Motor neuron (in vitro differentiated cells): Measurements from ENCODE around the gene PTCRA. TPM values are rescaled to one million over a fixed set of nuclear protein-coding genes. Genes with fewer than 3 reads are reported as not detected.
"Not testable (repeated sequence)": the region's sequence is repeated elsewhere in the genome, so short reads cannot be mapped to it uniquely, and the experiment has no call there.

Experiments used
- ATAC-seq, 8 experiments: fragments of 200-7000 bp; cut with Tn5 transposase; replicated peaks in 6 of 8; 2 replicates each; pipeline ENCODE4 v1.8.0; 2021; ENCODE audit warnings: mild to moderate bottlenecking in 8 of 8, moderate library complexity in 8 of 8
- H3K27ac ChIP-seq, 2 donors: fragments of 250-450 bp; sonication (Bioruptor Pico); 2 replicates each; pipeline ENCODE4 v1.9.0; 2021; ENCODE audit warnings: antibody characterized with exemption in 2 of 2, mild to moderate bottlenecking in 2 of 2, moderate library complexity in 1 of 2
- H3K4me1 ChIP-seq, 2 donors: fragments of 250-450 bp; sonication (Bioruptor Pico); replicated peaks in 1 of 2; 2 replicates each; pipeline ENCODE4 v1.6.1; 2021; ENCODE audit warnings: antibody characterized with exemption in 2 of 2, mild to moderate bottlenecking in 2 of 2, moderate library complexity in 1 of 2
- H3K4me3 ChIP-seq, 5 donors: fragments of 250-450 bp; sonication (Bioruptor Pico); 2 replicates each; pipeline ENCODE4 v1.9.0; 2021; ENCODE audit warnings: antibody characterized with exemption in 5 of 5, mild to moderate bottlenecking in 5 of 5, moderate library complexity in 4 of 5
- WGBS, 10 experiments: fragments of 450-650 bp; shearing (Covaris generic); methylation state at CpG; one replicate each; pipeline ENCODE4 v1.0.0; 2022; 5-methylcytosine and 5-hydroxymethylcytosine counted together
- in situ Hi-C, 9 experiments: fragments of 400-800 bp; cut with MboI; loops; one replicate each; pipeline ENCODE4 v1.15.0; 2021; ENCODE audit warnings: low sequenced_read_pairs in 9 of 9, low pct_unique_long_range_greater_than_20kb in 2 of 9; ENCODE audit not compliant: unreplicated experiment in 9 of 9
- total RNA-seq, 8 experiments: library from RNA; unstranded; fragments of 300-600 nt; gene quantifications; 2 replicates each; pipeline versions ENCODE4 v1.2.3 to v1.2.4, GENCODE V29; 2022

PTCRA gene
- total RNA-seq, 8 experiments from 2014 or later = 0.45 TPM; not detected in 7

GRCh38 chr6:42936398-42936797 lies 20.5 kb downstream of the PTCRA start:
- Histone ChIP-seq H3K4me1 (no peaks in the 10 kb centered on the region), H3K27ac (no peak overlapping the region), H3K4me3 (no peak overlapping the region)
- WGBS, 10 experiments = 82 to 100% (median 93%) methylated on average over 2 to 9 of the region's 11 CpGs; no CpG with 5 or more reads in 1 of the 10 experiments
- in situ Hi-C loops = no loop called here
- no peak for ATAC-seq

DNA sequence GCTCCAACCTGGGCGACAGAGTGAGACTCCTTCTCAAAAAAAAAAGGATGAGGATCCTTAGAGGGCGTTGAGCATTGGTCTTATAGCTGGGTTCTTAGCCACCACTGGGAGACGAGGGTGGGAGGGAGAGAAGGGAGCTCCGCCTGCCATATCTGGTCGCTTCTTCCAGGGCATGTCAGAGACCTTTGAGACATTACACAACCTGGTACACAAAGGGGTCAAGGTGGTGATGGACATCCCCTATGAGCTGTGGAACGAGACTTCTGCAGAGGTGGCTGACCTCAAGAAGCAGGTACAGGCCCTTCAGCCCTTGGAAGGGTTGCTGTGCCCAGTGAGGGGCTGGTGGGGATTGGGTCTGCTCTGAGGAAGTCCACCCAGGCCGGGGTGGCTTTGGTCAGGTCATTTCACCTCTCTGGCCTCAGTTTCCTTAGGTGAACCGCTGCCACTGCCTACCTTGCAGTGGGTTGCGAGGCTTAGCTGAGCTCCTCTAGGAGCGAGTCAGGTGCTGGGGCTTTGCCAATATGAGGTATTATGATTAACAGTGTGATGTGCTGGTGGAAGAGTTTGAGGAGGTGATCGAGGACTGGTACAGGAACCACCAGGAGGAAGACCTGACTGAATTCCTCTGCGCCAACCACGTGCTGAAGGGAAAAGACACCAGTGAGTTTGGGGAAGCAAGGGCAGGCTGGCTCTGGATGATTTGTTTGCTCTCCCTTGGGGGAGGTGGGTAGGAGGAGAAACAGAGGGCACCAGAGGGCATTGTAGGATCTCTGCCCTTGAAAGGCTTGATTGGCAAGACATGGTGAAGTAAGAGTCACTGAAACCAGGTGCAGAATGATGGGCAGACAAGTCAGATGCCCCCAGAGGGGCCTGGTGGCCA lies 21.9 kb downstream of the PTCRA start:
- WGBS, 10 experiments = 92 to 100% (median 100%) methylated on average over 1 to 5 of the region's 13 CpGs; no CpG with 5 or more reads in 4 of the 10 experiments
- H3K4me3 ChIP-seq = no peak overlapping the region
- in situ Hi-C loops = no loop called here
- no peaks in the 10 kb centered on the region for H3K4me1 ChIP-seq
- ATAC-seq = no peak
- H3K27ac ChIP-seq = no peak overlapping the region

DNA sequence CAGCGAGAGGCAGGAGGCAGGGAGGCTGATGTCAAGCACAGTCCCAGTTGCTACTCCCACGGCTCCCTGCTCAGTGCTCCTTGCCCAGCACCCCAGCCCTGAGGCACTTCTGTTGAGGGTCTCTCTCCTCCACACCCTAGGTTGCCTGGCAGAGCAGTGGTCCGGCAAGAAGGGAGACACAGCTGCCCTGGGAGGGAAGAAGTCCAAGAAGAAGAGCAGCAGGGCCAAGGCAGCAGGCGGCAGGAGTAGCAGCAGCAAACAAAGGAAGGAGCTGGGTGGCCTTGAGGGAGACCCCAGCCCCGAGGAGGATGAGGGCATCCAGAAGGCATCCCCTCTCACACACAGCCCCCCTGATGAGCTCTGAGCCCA lies 22.6 kb downstream of the PTCRA start:
- no peak for ATAC-seq
- in situ Hi-C loops = no loop called here
- H3K27ac ChIP-seq = no peak overlapping the region
- WGBS, 10 experiments = 72 to 100% (median 80%) methylated on average over 1 to 3 of the region's 5 CpGs; no CpG with 5 or more reads in 5 of the 10 experiments
- no peak overlapping the region for H3K4me3 ChIP-seq
- H3K4me1 ChIP-seq = no peaks in the 10 kb centered on the region

DNA sequence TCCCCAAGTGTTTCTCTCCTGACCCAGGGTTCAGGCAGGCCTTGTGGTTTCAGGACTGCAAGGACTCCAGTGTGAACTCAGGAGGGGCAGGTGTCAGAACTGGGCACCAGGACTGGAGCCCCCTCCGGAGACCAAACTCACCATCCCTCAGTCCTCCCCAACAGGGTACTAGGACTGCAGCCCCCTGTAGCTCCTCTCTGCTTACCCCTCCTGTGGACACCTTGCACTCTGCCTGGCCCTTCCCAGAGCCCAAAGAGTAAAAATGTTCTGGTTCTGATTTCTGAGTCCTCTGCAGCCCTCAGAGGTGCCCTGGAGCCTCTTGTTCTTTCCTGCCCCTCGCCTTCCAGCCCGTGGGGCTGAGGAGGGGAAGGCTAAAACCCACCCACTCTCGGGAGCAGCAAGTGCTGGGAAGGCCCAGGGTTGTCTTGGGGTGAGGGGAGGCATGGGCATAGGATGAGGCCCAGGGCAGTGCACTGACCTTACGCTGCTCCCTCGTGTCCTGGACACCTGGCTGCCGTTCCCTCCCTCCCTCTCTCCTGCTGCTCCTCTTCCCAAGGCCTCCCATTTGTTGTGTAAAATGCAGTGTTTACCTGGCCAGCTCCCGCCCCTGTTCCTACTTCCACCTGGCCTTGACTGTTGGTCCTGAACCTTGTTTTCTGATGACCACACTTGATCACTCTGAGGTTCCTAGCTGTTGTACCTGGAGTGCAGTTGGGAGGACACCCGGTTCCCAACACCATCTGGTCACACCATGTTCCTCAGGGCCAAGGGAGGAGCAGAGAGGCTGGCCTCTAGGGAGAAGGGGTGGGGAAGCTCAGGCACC lies 23.3 kb downstream of the PTCRA start:
- Histone ChIP-seq H3K27ac (no peak overlapping the region), H3K4me3 (no peak overlapping the region), H3K4me1 (no peaks in the 10 kb centered on the region)
- 40 to 100% (median 90%) methylated on average over 1 to 6 of the region's 9 CpGs; no CpG with 5 or more reads in 3 of the 10 experiments for WGBS, 10 experiments
- ATAC-seq = peak in 4 of 8 experiments; percentile 27 to 99 (median 76)
- in situ Hi-C loops = no loop called here

DNA sequence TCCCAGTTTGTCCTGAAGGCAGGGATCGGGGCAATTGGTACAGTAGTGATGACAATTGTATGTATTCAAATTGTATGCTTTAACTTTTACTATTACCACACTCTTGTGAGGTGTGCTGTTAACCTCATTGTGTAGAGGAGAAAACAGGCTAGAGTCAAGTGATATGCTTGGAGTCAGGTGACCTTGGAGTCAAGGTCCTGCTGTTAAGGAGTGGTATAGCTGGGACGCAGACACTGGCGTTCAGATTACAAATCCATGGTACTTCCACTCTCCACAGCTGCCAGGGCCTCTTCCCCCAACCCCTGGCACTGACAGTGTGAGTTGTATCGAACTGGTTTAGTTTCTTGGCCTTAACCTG lies 23.9 kb downstream of the PTCRA start:
- WGBS, 10 experiments = 56 to 100% (median 78%) methylated on average over 1 to 3 of the region's 4 CpGs; no CpG with 5 or more reads in 4 of the 10 experiments
- Histone ChIP-seq H3K27ac (no peak overlapping the region), H3K4me1 (no peaks in the 10 kb centered on the region), H3K4me3 (no peak overlapping the region)
- in situ Hi-C loops = no loop called here
- no peak for ATAC-seq

- 75 to 100% (median 92%) methylated on average over 1 to 4 of the region's 6 CpGs; no CpG with 5 or more reads in 7 of the 10 experiments for WGBS, 10 experiments
- H3K4me3 ChIP-seq = no peak overlapping the region
- no peak overlapping the region for H3K27ac ChIP-seq
- ATAC-seq = no peak
- in situ Hi-C loops = no loop called here
- no peaks in the 10 kb centered on the region for H3K4me1 ChIP-seq
Measured at GRCh38 chr6:42940493-42941045, 24.7 kb downstream of the PTCRA start.

DNA sequence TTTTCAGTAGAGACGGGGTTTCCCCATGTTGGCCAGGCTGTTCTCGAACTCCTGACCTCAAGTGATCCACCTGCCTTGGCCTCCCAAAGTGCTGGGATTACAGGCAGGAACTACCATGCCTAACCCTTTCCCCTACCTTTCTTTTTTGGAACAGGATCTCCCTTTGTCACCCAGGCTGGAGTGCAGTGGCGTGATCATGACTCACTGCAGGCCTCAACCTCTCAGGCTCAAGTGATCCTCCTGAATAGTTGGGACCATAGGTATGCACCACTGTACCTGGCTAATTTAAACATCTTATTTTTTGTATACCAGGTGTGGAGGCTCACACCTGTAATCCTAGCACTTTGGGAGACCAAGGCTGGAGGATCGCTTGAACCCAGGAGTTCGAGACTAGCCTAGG lies 25.5 kb downstream of the PTCRA start:
- H3K4me3 ChIP-seq, H3K4me1 ChIP-seq, ATAC-seq, H3K27ac ChIP-seq, in situ Hi-C loops: not testable (repeated sequence)
- WGBS, 10 experiments = 90 to 100% (median 100%) methylated on average over 1 to 5 of the region's 5 CpGs; no CpG with 5 or more reads in 1 of the 10 experiments

DNA sequence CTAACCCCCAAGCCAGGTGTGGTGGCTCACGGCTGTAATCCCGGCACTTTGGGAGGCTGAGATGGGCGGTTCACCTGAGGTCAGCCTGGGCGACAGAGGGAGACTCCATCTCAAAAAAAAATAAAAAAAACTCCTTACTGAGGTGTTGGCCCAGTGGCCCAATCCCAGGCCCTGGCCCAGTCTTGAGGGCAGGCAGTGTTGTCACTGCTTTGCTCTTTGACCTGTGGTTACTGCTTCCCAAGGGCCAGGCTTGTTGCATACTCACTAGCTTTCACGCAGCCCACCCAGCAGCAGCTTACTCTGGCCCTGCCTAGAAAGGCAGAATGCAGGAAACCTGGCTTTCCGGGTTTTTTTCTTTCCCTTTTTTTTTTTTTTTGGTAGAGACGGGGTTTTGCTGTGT lies 26.6 kb downstream of the PTCRA start:
- no peak overlapping the region for H3K27ac ChIP-seq
- 70 to 96% (median 86%) methylated on average over 1 to 5 of the region's 7 CpGs; no CpG with 5 or more reads in 4 of the 10 experiments for WGBS, 10 experiments

DNA sequence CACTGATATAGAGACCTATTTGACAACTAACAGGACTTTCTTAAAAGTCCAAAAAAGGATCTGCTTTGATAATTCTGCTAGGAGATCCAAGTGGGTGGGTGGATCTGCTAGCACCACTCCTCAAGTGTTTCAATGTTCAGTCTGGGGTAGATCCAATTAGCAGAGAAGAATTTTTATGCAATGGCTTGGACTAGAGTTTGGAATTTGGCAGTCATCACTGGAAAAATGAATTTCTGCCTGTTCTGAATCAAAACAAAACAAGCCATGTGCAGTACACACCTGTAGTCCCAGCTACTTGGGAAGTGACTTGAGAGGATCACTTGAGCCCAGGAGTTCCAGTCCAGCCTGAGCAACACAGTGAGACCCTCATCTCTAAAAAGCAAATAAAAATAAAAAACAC lies 32.1 kb downstream of the PTCRA start:
- Histone ChIP-seq H3K4me3 (no peak overlapping the region), H3K27ac (no peak overlapping the region), H3K4me1 (no peaks in the 10 kb centered on the region)
- in situ Hi-C loops = no loop called here
- no peak for ATAC-seq

More for the DNA sequence above, 26.6 kb downstream of the PTCRA start:
- no peaks in the 10 kb centered on the region for H3K4me1 ChIP-seq
- no peak overlapping the region for H3K4me3 ChIP-seq
- no peak for ATAC-seq
- in situ Hi-C loops = no loop called here

- H3K4me1 ChIP-seq = no peaks in the 10 kb centered on the region
- in situ Hi-C loops = no loop called here
- WGBS, 10 experiments = 47 to 100% (median 88%) methylated on average over 1 to 4 of the region's 4 CpGs
- no peak overlapping the region for H3K4me3 ChIP-seq
- ATAC-seq = no peak
- H3K27ac ChIP-seq = no peak overlapping the region
Measured at GRCh38 chr6:42952389-42952788, 36.5 kb downstream of the PTCRA start.

DNA sequence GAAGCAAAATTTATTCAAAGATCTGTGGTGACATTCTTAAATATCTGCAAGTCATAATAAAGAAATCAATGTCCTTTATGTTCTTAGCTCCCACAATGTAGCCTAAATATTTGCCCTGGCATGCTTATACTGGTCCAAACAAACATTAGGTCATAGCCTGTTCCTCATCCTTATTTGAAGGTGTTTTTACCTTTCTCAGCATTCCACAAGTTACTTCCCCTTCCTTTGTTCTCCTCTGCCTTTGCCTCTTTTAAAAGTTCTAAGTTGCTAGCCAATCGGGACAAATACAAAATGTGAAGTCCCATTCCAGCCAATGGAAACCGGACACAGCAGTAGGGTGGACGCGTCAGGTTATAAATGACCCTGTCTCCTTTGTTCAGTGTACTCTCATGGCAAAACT lies 38.6 kb downstream of the PTCRA start:
- ATAC-seq = not testable (repeated sequence)

DNA sequence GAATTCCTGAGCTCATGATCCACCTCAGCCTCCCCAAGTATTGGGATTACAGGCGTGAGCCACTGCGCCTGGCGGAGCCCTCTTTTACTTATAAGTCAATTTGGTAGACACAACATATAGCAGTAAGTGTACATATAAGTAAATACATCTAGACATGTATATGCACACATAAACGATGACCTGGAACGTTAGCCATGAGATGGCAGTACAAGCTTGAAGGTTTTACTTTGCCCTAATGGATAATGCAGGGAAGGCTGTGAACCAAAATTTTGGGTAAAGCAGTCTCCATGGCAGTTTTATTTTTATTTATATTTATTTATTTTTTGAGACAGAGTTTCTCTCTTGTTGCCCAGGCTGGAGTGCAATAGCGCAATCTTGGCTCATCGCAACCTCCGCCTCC lies 42.3 kb downstream of the PTCRA start:
- in situ Hi-C loops = no loop called here
- WGBS, 10 experiments = 70 to 100% (median 83%) methylated on average over 1 to 5 of the region's 8 CpGs; no CpG with 5 or more reads in 3 of the 10 experiments
- no peak for ATAC-seq
- no peak overlapping the region for H3K27ac ChIP-seq
- no peak overlapping the region for H3K4me3 ChIP-seq
- peaks cover 0 to 6% of the 10 kb centered on the region in 2 donors for H3K4me1 ChIP-seq

More for the DNA sequence above, 38.6 kb downstream of the PTCRA start:
- H3K27ac ChIP-seq, H3K4me3 ChIP-seq, in situ Hi-C loops, H3K4me1 ChIP-seq: not testable (repeated sequence)
- WGBS, 10 experiments = 71 to 100% (median 86%) methylated on average over 1 to 4 of the region's 4 CpGs; no CpG with 5 or more reads in 6 of the 10 experiments

- no peak for ATAC-seq
- H3K4me3 ChIP-seq = peak overlapping the region in 1 of 5 donors; percentile 32
- in situ Hi-C loops = no loop called here
- 6 to 77% (median 46%) methylated on average over 4 to 8 of the region's 13 CpGs; no CpG with 5 or more reads in 5 of the 10 experiments for WGBS, 10 experiments
- H3K27ac ChIP-seq = no peak overlapping the region
- H3K4me1 ChIP-seq = peaks cover 0 to 6% of the 10 kb centered on the region in 2 donors
Measured at GRCh38 chr6:42959917-42960242, 44.0 kb downstream of the PTCRA start.
